ENCODE measurements around the gene CPNE5.

The CPNE5 gene

GRCh38 chr6:36760685-36761435 lies 78.4 kb downstream of the CPNE5 start:
- no peak for DNase-seq (ENCODE audit: low spot score)

GRCh38 chr6:36759148-36759759 lies 80.0 kb downstream of the CPNE5 start:
- DNase-seq (ENCODE audit: low spot score) = peak; percentile 95

- DNase-seq (ENCODE audit: low spot score) = peak; percentile 68
Measured at GRCh38 chr6:36758516-36759147, 80.6 kb downstream of the CPNE5 start.

- DNase-seq (ENCODE audit: low spot score) = no peak
Measured at GRCh38 chr6:36757943-36758508, 81.2 kb downstream of the CPNE5 start.

GRCh38 chr6:36757206-36757605 lies 82.0 kb downstream of the CPNE5 start:
- no peak for DNase-seq (ENCODE audit: low spot score)

GRCh38 chr6:36756786-36757185 lies 82.5 kb downstream of the CPNE5 start:
- no peak for DNase-seq (ENCODE audit: low spot score)

GRCh38 chr6:36755435-36756348 lies 83.6 kb downstream of the CPNE5 start:
- no peak for DNase-seq (ENCODE audit: low spot score)

GRCh38 chr6:36754582-36755434 lies 84.4 kb downstream of the CPNE5 start:
- no peak for DNase-seq (ENCODE audit: low spot score)

GRCh38 chr6:36753671-36754405 lies 85.4 kb downstream of the CPNE5 start:
- DNase-seq (ENCODE audit: low spot score) = no peak

GRCh38 chr6:36752886-36753506 lies 86.2 kb downstream of the CPNE5 start:
- DNase-seq (ENCODE audit: low spot score) = no peak

- DNase-seq (ENCODE audit: low spot score) = no peak
Measured at GRCh38 chr6:36752187-36752885, 86.9 kb downstream of the CPNE5 start.

GRCh38 chr6:36751833-36752186 lies 87.4 kb downstream of the CPNE5 start:
- DNase-seq (ENCODE audit: low spot score) = no peak

GRCh38 chr6:36751091-36751490 lies 88.2 kb downstream of the CPNE5 start:
- DNase-seq (ENCODE audit: low spot score) = no peak

- DNase-seq (ENCODE audit: low spot score) = no peak
Measured at GRCh38 chr6:36749829-36750489, 89.3 kb downstream of the CPNE5 start.

- no peak for DNase-seq (ENCODE audit: low spot score)
Measured at GRCh38 chr6:36746251-36746650, 93.0 kb downstream of the CPNE5 start.

- DNase-seq (ENCODE audit: low spot score) = no peak
Measured at GRCh38 chr6:36745836-36746235, 93.4 kb downstream of the CPNE5 start.

GRCh38 chr6:36745283-36745682 lies 94.0 kb downstream of the CPNE5 start:
- DNase-seq (ENCODE audit: low spot score) = no peak

GRCh38 chr6:36744304-36744673 lies 95.0 kb downstream of the CPNE5 start:
- no peak for DNase-seq (ENCODE audit: low spot score)

All from iPS-NIHi11 (cell line).